SK-N-MC (cell line): ENCODE data around the gene KIRREL1.

Source experiments
- EZH2 ChIP-seq: fragments of 200-600 bp; sonication (generic); IDR thresholded peaks from one replicate; pipeline ENCODE4 v1.6.1; 2017; ENCODE audit warnings: antibody characterized with exemption
- POLR2AphosphoS5 ChIP-seq: IDR thresholded peaks from 2 replicates; pipeline ENCODE4 v1.6.1; 2012; ENCODE audit warnings: mild to moderate bottlenecking, low read depth, low read length, borderline replicate concordance

- TF ChIP-seq POLR2AphosphoS5, result no peak
- TF ChIP-seq EZH2, result no peak
Observed at GRCh38 chr1:158100498-158100897, 107.1 kb downstream of the KIRREL1 start.
